Activated CD8-positive, alpha-beta memory T cell treated with anti-CD3 and anti-CD28 coated beads for 48 hours (primary cell): ENCODE measurements around the gene RAP2C.

Experiments used
- DNase-seq, 3 experiments: peaks; one replicate each; pipeline ENCODE4 v3.0.0-alpha.2; 2020; ENCODE audit warnings: low read depth in 2 of 3, low spot score in 2 of 3

RAP2C gene

GRCh38 chrX:132219343-132219768, at the start of gene RAP2C:
RAP2C (minus strand) TSS chrX:132219447; CDS start chrX:132217268, 2,179 bp downstream.
- no peak for DNase-seq

- no peak for DNase-seq
Measured at GRCh38 chrX:132267392-132267791, 48.1 kb upstream of the RAP2C start.

DNA sequence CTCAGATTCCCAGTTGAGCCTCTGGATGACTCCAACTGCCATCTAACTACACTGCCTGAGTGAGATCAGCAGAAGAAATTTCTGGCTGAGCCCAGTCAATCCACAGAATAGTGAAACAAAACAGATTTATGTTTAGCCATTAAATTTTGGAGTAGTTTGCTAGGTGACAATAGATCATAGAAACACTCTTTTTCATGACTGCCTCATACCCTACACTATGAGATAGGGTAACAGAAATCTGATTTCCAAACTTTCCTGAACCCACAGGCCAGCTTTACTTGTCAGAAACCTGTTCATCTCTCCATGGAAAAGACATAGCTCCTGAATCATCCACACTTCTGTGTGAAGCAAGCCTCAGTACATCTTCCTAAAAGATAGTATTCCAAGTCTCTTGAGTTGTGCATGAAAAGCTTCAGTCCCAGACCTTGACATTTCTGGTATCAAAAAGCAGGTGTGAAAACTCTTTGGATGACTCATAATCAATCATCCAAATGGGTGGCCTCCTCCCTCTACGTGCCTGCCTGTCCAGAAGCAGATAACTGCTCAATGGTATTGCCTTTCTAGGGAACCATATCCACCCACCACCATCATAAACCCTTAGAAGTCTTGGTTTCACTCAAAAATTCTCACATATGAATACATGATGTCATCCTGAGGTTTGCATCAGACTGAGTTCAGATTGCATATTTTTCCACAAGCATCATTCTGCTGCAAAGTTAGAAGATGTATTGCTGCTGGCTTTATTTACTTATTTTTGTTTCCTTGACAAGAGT, 47.5 kb upstream of the RAP2C start:
- DNase-seq: no peak

DNA sequence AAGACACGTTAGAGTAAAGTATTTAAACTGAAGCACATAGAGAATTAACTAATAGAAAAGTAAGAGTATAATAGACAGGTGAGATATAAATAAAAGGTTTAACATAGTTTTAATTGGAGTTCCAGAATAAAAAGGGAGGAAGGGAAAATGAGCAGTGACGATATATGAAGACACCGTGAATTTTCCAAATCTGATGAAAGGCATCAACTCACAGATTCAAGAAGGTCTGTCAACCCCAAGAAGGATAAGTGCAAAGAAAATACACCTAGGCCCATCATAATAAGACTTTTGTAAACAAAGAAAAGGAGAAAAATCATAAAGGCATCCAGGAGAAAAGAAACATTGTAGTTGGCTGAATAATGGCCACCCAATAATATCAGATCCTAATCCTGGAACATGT, 43.9 kb upstream of the RAP2C start:
- no peak for DNase-seq

DNA sequence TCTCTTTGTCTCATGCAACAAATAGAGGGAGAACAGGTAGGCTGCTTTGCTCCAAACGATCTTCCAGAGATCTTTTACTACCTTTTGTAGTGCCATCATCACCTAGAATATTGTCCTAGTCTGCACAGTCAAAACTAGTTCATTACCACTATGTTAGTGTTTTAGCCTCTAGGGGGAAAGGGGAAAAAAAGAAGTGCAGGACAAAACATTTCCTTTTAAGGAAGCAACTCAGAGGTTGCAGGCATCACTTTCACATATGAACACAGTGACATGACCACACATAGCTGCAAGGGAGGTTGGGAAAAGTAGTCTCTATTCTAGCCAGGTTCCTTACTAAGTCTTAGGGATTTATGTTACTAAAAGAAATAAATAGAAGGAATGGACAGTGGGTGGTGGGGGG, 39.3 kb upstream of the RAP2C start:
- no peak for DNase-seq

GRCh38 chrX:132257116-132257515, 37.9 kb upstream of the RAP2C start:
- no peak for DNase-seq

- DNase-seq: no peak
Measured at GRCh38 chrX:132236121-132236520, 16.9 kb upstream of the RAP2C start.

- DNase-seq: no peak
Measured at GRCh38 chrX:132235488-132235887, 16.2 kb upstream of the RAP2C start.

GRCh38 chrX:132231587-132231986, 12.3 kb upstream of the RAP2C start:
- DNase-seq: no peak

DNA sequence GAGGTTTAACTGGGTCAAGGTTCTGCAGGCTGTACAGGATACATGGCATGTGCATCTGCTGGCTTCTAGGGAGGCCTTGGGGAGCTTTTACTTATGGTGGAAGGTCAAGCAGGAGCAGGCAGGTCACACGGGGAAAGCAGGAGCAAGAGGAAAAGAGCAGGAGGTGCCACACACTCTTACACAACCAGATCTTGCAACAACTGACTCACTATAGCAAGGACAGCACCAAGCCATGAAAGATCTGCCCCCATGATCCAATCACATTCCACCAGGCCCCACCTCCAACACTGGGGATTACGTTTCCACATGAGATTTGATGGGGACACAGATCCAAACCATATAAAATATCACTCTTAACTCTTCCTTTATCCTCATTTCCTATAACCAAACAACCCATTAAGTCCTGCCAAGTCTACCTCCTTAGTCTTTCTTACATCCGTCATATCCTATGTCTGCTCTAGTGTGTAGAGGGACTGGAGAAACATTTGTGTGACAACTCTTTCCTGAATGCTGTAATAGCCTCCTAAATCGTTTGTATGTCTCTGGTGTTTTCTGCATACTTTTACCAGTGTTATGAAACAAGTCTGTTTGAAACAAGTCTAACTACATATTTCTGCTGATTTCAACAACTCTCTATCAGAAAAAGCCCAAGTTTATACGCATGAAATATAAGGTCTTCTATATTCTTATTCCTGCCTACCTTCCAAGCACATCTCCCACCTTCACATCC, 8.3 kb upstream of the RAP2C start:
- no peak for DNase-seq

DNA sequence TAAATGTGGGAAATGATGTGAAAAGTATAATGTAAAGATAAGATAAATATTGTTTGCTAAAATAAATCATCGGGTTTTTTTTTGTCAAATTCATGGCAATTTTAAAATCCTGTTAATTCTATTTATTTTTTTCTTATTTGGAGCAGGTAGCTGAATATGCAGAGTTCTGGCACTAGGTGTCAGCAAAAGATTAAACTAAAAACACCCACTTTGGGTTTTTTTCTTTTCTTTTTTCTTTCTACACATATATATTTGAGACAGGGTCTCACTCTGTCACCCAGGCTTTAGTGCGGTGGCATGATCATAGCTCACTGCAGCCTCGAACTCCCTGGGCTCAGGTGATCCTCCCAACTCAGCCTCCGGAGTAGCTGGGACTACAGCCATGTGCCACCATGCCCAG, 6.9 kb upstream of the RAP2C start:
- DNase-seq: no peak

- DNase-seq: peak; percentile 30 to 60 (median 37)
Measured at GRCh38 chrX:132218100-132218812, 991 bp downstream of the RAP2C start.

- peak; percentile 19 to 55 (median 25) for DNase-seq
Measured at GRCh38 chrX:132217203-132218073, 1.8 kb downstream of the RAP2C start.

DNA sequence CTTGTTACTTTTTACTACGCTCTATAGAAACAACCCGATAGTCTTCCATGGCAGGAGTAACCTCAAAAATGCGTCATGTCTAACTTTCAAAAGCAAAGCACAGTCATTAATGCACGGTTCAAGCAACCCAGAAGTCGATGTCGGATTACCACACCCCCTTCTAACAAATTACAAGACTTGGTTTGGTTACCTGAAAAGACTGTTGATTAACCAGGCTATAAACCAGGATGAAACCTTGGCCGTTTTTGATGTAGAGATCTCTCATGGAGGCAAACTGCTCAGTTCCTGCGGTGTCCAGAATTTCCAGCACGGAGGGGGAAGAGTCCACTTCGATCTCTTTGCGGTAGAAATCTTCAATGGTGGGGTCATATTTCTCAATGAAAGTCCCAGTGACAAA, 2.4 kb downstream of the RAP2C start:
- DNase-seq: no peak

DNA sequence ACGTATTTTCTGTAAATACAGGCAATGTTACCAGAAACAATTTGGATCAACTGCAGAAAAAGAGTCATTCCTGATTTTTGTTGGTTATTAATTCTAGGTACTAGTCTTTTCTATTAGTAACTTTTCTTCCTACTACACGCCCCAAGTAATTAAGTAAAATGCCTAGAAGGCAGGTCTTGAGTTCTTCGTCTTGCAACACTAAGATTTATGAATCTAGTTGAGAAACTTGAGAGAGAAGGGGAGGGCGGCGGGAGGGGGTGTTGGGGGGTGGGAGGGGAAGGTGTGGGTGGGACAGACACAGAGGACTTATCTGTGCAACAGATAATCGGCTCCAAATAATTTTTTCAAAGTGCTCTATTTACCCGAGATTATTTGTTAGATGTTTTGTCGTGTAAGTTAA, 3.0 kb downstream of the RAP2C start:
- no peak for DNase-seq

- no peak for DNase-seq
Measured at GRCh38 chrX:132214518-132214917, 4.7 kb downstream of the RAP2C start.

GRCh38 chrX:132209527-132209926, 9.7 kb downstream of the RAP2C start:
- DNase-seq: no peak

DNA sequence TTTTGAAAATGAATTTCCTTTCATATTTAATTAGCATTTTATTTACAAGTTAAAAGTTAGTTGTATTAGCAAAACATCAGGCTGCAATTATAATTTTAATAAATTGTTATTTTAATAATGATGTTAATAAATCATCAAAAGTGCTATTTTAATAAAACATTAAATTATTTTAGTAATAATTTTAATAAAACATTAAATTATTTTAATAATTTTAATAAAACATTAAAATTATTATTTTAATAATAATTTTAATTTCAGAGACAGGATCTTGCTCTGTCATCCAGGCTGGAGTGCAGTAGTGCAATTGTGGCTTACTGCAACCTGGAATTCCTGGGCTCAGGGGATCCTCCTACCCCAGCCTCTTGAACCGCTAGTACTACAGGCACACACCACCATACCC, 10.8 kb downstream of the RAP2C start:
- DNase-seq: no peak

DNA sequence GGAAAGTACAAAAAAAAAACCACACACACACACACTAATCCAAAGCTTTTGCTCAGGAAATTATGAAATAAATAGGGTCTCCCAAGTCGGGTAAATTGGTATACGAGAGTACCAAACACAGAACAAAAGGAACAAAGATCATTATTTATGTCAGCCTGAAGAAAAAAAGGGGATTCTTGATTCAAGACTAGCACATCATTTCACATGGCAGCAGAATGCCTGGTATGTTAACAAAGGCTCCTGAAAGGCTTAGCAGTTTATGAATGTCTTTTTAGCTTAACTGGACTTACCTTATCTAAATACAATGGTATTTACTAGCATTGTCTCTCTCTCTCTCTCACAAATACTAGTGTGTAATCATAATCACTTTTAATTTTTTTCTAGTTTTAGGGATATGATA, 11.3 kb downstream of the RAP2C start:
- no peak for DNase-seq

GRCh38 chrX:132206259-132206658, 13.0 kb downstream of the RAP2C start:
- DNase-seq: no peak

DNA sequence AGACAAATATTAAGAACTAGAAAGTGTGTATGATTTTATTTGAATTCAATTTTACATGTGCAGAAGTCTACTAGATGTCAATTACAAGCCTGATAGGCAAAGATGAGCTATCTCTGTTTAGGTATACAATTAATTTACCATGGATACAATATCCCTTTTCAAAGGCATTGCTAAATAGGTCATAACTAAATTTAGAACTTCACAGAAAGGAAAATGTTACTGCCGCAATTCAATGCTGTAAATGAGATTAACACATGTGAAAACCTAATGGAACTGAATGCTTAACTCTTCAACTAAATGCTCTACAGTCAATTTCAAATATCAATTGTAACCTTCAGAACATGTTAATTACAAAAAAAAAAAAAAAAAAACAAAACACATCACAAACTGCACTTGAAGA, 14.6 kb downstream of the RAP2C start:
- no peak for DNase-seq
